ENCODE data around the gene TSPEAR.

The TSPEAR gene

GRCh38 chr21:44734841-44735240, 23.5 kb upstream of the TSPEAR start:
- in situ Hi-C loops (cut with MboI; ENCODE audit: low pct_unique_long_range_greater_than_20kb, low sequenced_read_pairs, unreplicated experiment), result no loop called here
- no peak for TF ChIP-seq CTCF (IDR thresholded peaks at IDR 0.05; ENCODE audit: extremely low read depth, insufficient read depth, missing control alignments)
- DNase-seq (ENCODE audit: low spot score), result no peak

GRCh38 chr21:44734026-44734745, 22.8 kb upstream of the TSPEAR start:
- in situ Hi-C loops (cut with MboI; ENCODE audit: low pct_unique_long_range_greater_than_20kb, low sequenced_read_pairs, unreplicated experiment), result no loop called here
- DNase-seq (ENCODE audit: low spot score), result no peak
- no peak for TF ChIP-seq CTCF (IDR thresholded peaks at IDR 0.05; ENCODE audit: extremely low read depth, insufficient read depth, missing control alignments)

GRCh38 chr21:44732956-44733355, 21.6 kb upstream of the TSPEAR start:
- in situ Hi-C loops (cut with MboI; ENCODE audit: low pct_unique_long_range_greater_than_20kb, low sequenced_read_pairs, unreplicated experiment), result no loop called here
- no peak for TF ChIP-seq CTCF (IDR thresholded peaks at IDR 0.05; ENCODE audit: extremely low read depth, insufficient read depth, missing control alignments)
- DNase-seq (ENCODE audit: low spot score), result no peak

- DNase-seq (ENCODE audit: low spot score), result no peak
- in situ Hi-C loops (cut with MboI; ENCODE audit: low pct_unique_long_range_greater_than_20kb, low sequenced_read_pairs, unreplicated experiment), result no loop called here
- TF ChIP-seq CTCF (IDR thresholded peaks at IDR 0.05; ENCODE audit: extremely low read depth, insufficient read depth, missing control alignments), result no peak
Observed at GRCh38 chr21:44732263-44732662, 20.9 kb upstream of the TSPEAR start.

- in situ Hi-C loops (cut with MboI; ENCODE audit: low pct_unique_long_range_greater_than_20kb, low sequenced_read_pairs, unreplicated experiment), result no loop called here
- no peak for DNase-seq (ENCODE audit: low spot score)
- TF ChIP-seq CTCF (IDR thresholded peaks at IDR 0.05; ENCODE audit: extremely low read depth, insufficient read depth, missing control alignments), result no peak
Observed at GRCh38 chr21:44730951-44731579, 19.7 kb upstream of the TSPEAR start.

GRCh38 chr21:44730028-44730395, 18.6 kb upstream of the TSPEAR start:
- TF ChIP-seq CTCF (IDR thresholded peaks at IDR 0.05; ENCODE audit: extremely low read depth, insufficient read depth, missing control alignments), result no peak
- in situ Hi-C loops (cut with MboI; ENCODE audit: low pct_unique_long_range_greater_than_20kb, low sequenced_read_pairs, unreplicated experiment), result no loop called here
- no peak for DNase-seq (ENCODE audit: low spot score)

Measured in GM13977 (cell line).